Stomach (tissue), 4 donors: Measurements from ENCODE around the gene XRCC4.

Source experiments
- EP300 ChIP-seq: sonication (generic); formaldehyde crosslinking; IDR thresholded peaks from one replicate; pipeline ENCODE4 v1.6.1; 2017; ENCODE audit warnings: antibody characterized with exemption
- POLR2A ChIP-seq, 4 donors: fragments of 450-650 bp; IDR thresholded peaks; one replicate each; pipeline ENCODE4 v1.6.1; 2016; ENCODE audit warnings: antibody characterized with exemption in 4 of 4, control low read depth in 2 of 4, mild to moderate bottlenecking in 1 of 4, moderate library complexity in 1 of 4
- POLR2AphosphoS5 ChIP-seq, 3 donors: sonication (generic); formaldehyde crosslinking; IDR thresholded peaks; one replicate each; pipeline ENCODE4 v1.6.1; 2016; ENCODE audit warnings: antibody characterized with exemption in 3 of 3
- TF ChIP-seq, protein P1 (sequence below), 7 experiments: fragments of 450-650 bp in 4 of 7; fragments of 200-600 bp in 3 of 7; sonication (generic) in 3 of 7; IDR thresholded peaks; one replicate each; pipeline ENCODE4 v1.5.1; 2016 to 2019; ENCODE audit warnings: antibody characterized with exemption in 7 of 7, control low read depth in 2 of 7, mild to moderate bottlenecking in 1 of 7

DNA sequence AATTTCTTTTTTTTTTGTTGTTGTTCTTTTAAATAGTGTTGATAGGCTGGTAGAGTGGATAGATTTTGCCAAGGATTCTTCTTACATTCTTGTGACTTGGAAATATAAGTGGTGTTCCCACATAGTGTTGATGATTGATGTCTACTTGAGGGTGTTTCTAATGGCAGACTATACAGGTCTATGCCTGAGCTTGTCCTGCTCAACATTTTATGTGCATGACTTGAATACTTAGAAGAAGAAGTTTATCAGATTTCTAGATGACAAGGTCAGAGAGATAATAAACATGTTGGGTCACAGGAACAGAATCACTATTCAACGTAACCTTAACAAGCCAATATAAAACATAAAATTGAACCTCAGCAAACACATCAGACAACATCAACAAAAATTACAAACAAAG lies 24.2 kb downstream of the XRCC4 start:
- TF ChIP-seq, protein P1, sequence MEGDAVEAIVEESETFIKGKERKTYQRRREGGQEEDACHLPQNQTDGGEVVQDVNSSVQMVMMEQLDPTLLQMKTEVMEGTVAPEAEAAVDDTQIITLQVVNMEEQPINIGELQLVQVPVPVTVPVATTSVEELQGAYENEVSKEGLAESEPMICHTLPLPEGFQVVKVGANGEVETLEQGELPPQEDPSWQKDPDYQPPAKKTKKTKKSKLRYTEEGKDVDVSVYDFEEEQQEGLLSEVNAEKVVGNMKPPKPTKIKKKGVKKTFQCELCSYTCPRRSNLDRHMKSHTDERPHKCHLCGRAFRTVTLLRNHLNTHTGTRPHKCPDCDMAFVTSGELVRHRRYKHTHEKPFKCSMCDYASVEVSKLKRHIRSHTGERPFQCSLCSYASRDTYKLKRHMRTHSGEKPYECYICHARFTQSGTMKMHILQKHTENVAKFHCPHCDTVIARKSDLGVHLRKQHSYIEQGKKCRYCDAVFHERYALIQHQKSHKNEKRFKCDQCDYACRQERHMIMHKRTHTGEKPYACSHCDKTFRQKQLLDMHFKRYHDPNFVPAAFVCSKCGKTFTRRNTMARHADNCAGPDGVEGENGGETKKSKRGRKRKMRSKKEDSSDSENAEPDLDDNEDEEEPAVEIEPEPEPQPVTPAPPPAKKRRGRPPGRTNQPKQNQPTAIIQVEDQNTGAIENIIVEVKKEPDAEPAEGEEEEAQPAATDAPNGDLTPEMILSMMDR (IDR thresholded peaks at IDR 0.05): no peak
- TF ChIP-seq POLR2A (IDR thresholded peaks at IDR 0.05) (no peak), EP300 (no peak), POLR2AphosphoS5 (IDR thresholded peaks at IDR 0.05) (no peak)
